Measurements from ENCODE around the gene CTIF.

- TF ChIP-seq POLR2A (IDR thresholded peaks at IDR 0.05) (no peak), CTCF (IDR thresholded peaks at IDR 0.05) (no peak), POLR2AphosphoS5 (IDR thresholded peaks at IDR 0.05) (no peak)
These were observed 263.9 kb downstream of the CTIF start for GRCh38 chr18:48802543-48803290.
